Measurements from ENCODE around the gene ADNP. TPM values are rescaled to one million over a fixed set of nuclear protein-coding genes. Genes with fewer than 3 reads are reported as not detected.
A peak's percentile ranks its signal among the peaks of the same experiment; 100 is the strongest.

Gene ADNP
- total and polyA plus RNA-seq, 2 of the 13 experiments (the other 11 are each of a cell fraction or from before 2014, with no cell fraction given) = 21.0 to 21.5 TPM

- TF ChIP-seq ZBTB7A (CRISPR knock-in tag; IDR thresholded peaks at IDR 0.05) (0 out of 2 replicates have a peak, but pooled peaks have one; percentile 42), ARID5B (CRISPR knock-in tag; IDR thresholded peaks at IDR 0.05) (0 out of 2 replicates have a peak, but pooled peaks have one; percentile 12), ZNF558 (CRISPR knock-in tag; IDR thresholded peaks at IDR 0.05; ENCODE audit: borderline replicate concordance) (no peak), SAP130 (CRISPR knock-in tag; IDR thresholded peaks at IDR 0.05; ENCODE audit: low read depth) (peak; percentile 32; the same call in 1 of the 2 replicates), ZSCAN9 (CRISPR knock-in tag; IDR thresholded peaks at IDR 0.05; ENCODE audit: borderline replicate concordance) (no peak), ZBTB21 (CRISPR knock-in tag; IDR thresholded peaks at IDR 0.05) (peak; percentile 92), ATF7 (IDR thresholded peaks at IDR 0.05) (peak; percentile 73), ATF7 (CRISPR knock-in tag; IDR thresholded peaks at IDR 0.05) (no peak), CEBPB (IDR thresholded peaks at IDR 0.05; ENCODE audit: borderline replicate concordance, low read depth, low read length) (peak; percentile 97), ZNF24 (IDR thresholded peaks at IDR 0.05) (peak; percentile 59; the same call in 1 of the 2 replicates), BHLHE40 (IDR thresholded peaks at IDR 0.05; ENCODE audit: low read length) (peak; percentile 60), FOSL2 (CRISPR knock-in tag; IDR thresholded peaks at IDR 0.05) (peak; percentile 95), EP300 (IDR thresholded peaks at IDR 0.05; ENCODE audit: low read depth in 2 of 2, low read length in 2 of 2) (peak in 1 of 2 experiments; percentile 37; a peak in 2 of 4 replicates), EP300 (CRISPR knock-in tag; IDR thresholded peaks at IDR 0.05; ENCODE audit: borderline replicate concordance) (no peak)
- TF ChIP-seq, protein P1, sequence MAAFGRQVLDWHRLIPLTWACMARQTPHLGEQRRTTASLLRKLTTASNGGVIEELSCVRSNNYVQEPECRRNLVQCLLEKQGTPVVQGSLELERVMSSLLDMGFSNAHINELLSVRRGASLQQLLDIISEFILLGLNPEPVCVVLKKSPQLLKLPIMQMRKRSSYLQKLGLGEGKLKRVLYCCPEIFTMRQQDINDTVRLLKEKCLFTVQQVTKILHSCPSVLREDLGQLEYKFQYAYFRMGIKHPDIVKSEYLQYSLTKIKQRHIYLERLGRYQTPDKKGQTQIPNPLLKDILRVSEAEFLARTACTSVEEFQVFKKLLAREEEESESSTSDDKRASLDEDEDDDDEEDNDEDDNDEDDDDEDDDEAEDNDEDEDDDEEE (CRISPR knock-in tag; IDR thresholded peaks at IDR 0.05) = no peak
- TF ChIP-seq, protein P2, sequence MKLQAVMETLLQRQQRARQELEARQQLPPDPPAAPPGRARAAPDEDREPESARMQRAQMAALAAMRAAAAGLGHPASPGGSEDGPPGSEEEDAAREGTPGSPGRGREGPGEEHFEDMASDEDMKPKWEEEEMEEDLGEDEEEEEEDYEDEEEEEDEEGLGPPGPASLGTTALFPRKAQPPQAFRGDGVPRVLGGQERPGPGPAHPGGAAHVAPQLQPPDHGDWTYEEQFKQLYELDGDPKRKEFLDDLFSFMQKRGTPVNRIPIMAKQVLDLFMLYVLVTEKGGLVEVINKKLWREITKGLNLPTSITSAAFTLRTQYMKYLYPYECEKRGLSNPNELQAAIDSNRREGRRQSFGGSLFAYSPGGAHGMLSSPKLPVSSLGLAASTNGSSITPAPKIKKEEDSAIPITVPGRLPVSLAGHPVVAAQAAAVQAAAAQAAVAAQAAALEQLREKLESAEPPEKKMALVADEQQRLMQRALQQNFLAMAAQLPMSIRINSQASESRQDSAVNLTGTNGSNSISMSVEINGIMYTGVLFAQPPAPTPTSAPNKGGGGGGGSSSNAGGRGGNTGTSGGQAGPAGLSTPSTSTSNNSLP (IDR thresholded peaks at IDR 0.05; ENCODE audit: low read depth, low read length) = peak; percentile 69; the same call in 1 of the 2 replicates
Observed at GRCh38 chr20:50980071-50980681, 48.9 kb upstream of the ADNP start (continued).

All from HepG2 (cell line).